ENCODE measurements around the gene CASKIN2.
A peak's percentile ranks its signal among the peaks of the same experiment; 100 is the strongest.

Gene CASKIN2

GRCh38 chr17:75526555-75527270, 11.4 kb upstream of the CASKIN2 start:
- H3K4me3 ChIP-seq (replicated peaks in 1 of 2; ENCODE audit: low read depth in 2 of 2, low read length in 2 of 2), result no peak overlapping the region
- TF ChIP-seq CTCF (IDR thresholded peaks at IDR 0.05; ENCODE audit: low read depth, low read length), result no peak
- DNase-seq (ENCODE audit: low read depth in 2 of 2), result no peak

GRCh38 chr17:75525806-75526554, 10.6 kb upstream of the CASKIN2 start:
- DNase-seq (ENCODE audit: low read depth in 2 of 2), result no peak
- peak overlapping the region; percentile 22 to 46 for H3K4me3 ChIP-seq (replicated peaks in 1 of 2; ENCODE audit: low read depth in 2 of 2, low read length in 2 of 2)
- no peak for TF ChIP-seq CTCF (IDR thresholded peaks at IDR 0.05; ENCODE audit: low read depth, low read length)

- H3K4me3 ChIP-seq (replicated peaks in 1 of 2; ENCODE audit: low read depth in 2 of 2, low read length in 2 of 2), result peak within 1 kb of the TSS; percentile 46 to 51
- DNase-seq (ENCODE audit: low read depth in 2 of 2), result peak; percentile 14 to 50
- no peak for TF ChIP-seq CTCF (IDR thresholded peaks at IDR 0.05; ENCODE audit: low read depth, low read length)
Measured at GRCh38 chr17:75524970-75525805, 9.9 kb upstream of the CASKIN2 start, which contains the start of gene LLGL2. LLGL2 (plus strand) TSS chr17:75525697; CDS start chr17:75543427, 17,730 bp downstream.

GRCh38 chr17:75524269-75524969, 9.1 kb upstream of the CASKIN2 start:
- DNase-seq (ENCODE audit: low read depth in 2 of 2), result no peak
- H3K4me3 ChIP-seq (replicated peaks in 1 of 2; ENCODE audit: low read depth in 2 of 2, low read length in 2 of 2), result peak overlapping the region in 1 of 2 donors; percentile 46
- TF ChIP-seq CTCF (IDR thresholded peaks at IDR 0.05; ENCODE audit: low read depth, low read length), result no peak

- TF ChIP-seq CTCF (IDR thresholded peaks at IDR 0.05; ENCODE audit: low read depth, low read length), result no peak
- DNase-seq (ENCODE audit: low read depth in 2 of 2), result no peak
- no peak overlapping the region for H3K4me3 ChIP-seq (replicated peaks in 1 of 2; ENCODE audit: low read depth in 2 of 2, low read length in 2 of 2)
Measured at GRCh38 chr17:75523647-75524046, 8.3 kb upstream of the CASKIN2 start.
